GM21528 (cell line): Measurements from ENCODE around the gene GALNT17.
"Not testable (repeated sequence)": the region's sequence is repeated elsewhere in the genome, so short reads cannot be mapped to it uniquely, and the experiment has no call there.

ENCODE experiments used
- ATAC-seq: cut with Tn5 transposase; IDR thresholded peaks from one replicate; pipeline ENCODE4 v1.9.1; 2021; ENCODE audit warnings: mild to moderate bottlenecking, moderate library complexity; ENCODE audit not compliant: unreplicated experiment, low FRiP score

Gene GALNT17

GRCh38 chr7:71707041-71707440 is 575.1 kb downstream of the GALNT17 start:
- no peak for ATAC-seq

DNA sequence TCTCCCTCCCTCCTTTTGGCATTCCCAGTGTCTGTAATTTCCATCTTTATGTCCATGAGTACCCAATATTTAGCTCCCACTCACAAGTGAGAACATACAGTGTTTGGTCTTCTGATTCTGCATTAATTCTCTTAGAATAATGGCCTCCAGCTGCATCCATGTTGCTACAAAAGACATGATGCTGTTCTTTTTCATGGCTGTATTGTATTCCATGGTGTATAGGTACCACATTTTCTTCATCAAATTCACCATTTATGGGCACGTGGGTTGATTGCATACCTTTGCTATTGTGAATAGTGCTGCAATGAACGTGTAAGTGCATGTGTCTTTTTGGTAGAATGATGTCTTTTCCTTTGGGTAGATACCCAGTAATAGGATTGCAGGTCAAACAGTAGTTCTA is 576.8 kb downstream of the GALNT17 start:
- ATAC-seq = no peak

GRCh38 chr7:71710442-71710841 is 578.5 kb downstream of the GALNT17 start:
- no peak for ATAC-seq

DNA sequence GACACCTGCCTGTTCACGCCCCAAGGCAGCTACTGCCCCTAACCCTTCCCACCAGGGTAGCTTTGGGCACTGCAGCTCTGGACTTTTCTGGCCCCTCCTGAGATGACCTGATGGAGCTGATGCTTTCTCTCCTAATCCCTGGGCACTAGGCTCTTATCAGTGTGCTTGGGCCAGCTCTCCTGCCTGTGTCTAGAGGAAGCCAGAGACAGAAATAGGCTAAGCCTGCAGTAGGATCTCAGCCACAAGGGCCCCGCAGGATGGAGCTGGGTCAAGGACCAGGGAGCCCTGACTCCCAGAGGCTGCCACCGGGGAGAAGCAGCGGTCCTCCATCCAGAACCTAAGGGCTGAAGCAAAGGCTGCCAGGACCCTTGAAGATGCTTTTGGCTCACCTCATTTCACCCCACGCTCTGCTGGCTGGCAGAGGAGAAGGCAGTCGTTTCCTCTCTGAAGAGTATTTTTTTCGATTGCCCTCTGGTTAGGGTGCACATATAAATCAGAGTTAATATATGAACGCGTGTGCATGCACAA is 580.8 kb downstream of the GALNT17 start:
- ATAC-seq = no peak

- no peak for ATAC-seq
These were observed 584.7 kb downstream of the GALNT17 start for GRCh38 chr7:71716690-71717089.

- ATAC-seq = no peak
These were observed 586.6 kb downstream of the GALNT17 start for GRCh38 chr7:71718563-71718962.

GRCh38 chr7:71721742-71722141 is 589.8 kb downstream of the GALNT17 start:
- no peak for ATAC-seq

DNA sequence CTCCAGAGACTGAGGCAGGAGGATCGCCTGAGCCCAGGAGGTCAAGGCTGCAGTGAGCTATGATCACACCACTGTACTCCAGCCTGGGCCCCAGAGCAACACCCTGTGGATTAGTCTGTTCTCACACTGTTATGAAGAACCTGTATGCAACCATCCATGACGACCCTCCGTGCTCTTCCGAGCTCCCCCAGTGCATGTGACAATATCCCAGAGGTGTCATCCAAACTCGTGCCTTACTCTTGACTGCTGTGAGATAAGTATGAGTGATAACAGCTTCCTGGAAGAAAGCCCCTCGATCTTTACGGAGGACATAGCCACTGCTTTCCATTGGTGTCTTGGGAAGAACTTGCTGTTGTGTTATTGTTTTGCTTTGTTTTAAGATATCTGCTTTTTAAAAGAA is 591.9 kb downstream of the GALNT17 start:
- ATAC-seq = no peak

DNA sequence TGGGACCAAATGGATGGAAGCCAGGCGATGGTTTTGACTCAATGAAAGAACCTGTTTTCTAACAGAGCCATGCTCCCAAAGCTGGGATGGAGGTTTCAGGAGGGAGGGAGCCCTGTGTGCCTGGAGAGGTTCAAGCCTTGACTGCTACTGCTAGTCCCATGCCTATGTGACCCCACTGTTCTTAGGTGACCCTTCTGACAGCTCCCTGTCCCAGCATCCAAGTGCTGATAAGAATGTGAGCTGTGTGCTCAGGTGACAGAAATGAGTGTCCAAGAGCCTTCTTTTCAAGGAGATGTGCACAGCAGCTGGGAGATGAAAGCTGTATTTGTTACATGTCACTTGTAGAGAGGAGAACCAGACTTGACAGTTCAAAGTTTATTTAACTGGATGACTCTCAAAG is 595.4 kb downstream of the GALNT17 start:
- no peak for ATAC-seq

DNA sequence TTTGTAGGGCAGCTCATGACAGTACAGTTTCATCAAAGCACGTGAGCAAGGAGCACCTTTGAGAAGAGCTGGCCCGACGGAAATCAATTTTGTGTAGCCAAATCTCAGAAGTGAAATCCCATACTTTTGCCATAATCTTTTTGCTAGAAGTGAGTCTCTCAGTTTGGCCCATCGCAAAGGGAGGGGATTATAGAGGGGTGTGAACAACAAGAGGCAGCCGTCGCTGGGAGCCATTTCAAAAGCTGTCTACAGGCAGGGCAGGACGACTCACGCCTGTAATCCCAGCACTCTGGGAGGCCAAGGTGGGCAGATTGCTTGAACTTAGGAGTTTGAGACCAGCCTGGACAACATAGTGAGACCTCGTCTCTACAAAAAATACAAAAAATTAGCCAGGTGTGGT is 599.8 kb downstream of the GALNT17 start:
- no peak for ATAC-seq

DNA sequence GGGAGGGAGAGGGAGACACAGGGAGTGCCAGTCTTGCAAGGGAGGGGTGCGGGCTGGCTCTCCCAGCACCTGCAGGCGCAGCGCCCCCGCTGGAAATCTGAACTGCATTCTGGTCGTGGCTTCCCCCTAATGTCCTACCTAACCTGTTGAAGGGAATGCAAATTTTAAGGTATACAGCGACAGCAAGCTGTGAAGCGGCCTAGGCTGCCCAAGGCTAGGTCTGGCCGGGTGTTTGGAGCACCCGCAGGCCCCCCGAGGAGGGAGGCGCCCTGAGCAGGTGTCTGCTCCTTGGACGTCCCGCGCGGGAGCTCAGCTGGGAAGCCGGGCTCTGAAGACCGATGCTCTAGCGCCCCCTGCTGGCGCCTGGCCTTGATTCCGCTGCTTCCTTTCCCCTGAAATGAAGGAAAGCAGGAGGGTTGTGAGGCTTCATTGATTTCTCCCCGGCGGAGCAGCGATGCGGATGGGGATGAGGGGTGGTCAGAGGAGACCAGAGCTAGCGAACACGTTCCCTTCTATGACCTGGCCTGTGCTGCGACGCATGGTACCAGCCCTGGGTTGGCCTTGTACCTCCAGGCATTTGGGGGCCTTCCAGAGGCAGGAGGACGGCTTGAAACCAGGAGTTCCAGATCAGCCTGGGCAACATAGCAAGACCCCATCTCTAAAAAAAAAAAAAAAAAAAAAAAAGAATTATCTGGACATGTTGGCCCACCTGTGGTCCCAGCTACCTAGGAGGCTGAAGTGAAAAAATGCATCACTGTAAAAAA is 601.3 kb downstream of the GALNT17 start:
- no peak for ATAC-seq

GRCh38 chr7:71735961-71736556 is 604.1 kb downstream of the GALNT17 start:
- no peak for ATAC-seq

GRCh38 chr7:71737931-71738540 is 606.1 kb downstream of the GALNT17 start:
- not testable (repeated sequence) for ATAC-seq

DNA sequence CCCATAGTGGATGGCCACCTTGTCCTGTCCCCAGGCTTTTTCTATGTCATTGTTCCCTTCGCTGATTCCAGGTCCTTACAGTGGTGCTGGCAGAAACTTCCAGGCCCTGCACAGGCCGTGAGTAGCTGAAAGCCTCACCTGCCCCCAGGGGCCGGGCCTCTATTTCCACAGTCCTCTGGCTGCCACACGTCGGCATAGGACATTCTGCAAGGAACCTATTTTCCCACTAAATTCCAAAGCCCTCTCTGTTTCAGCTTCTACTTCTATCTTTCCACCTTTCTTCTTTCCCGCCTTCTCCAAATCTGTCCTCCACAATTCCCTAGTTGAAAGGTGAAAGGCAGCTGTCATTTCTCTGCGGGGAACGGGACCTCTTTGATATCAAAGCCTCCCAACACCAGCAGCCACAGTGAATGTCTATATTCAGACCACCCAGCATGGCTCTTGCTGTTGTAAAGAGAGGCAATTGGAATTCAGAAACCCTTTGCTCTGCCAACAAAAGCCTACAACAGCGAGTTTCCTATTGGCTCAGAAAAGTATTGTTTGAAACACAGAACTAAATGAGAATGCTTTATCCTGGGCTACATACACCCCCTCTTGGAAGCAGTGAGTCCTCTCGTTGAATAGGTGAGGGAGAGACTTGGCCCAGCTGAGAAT is 607.7 kb downstream of the GALNT17 start:
- ATAC-seq = no peak

DNA sequence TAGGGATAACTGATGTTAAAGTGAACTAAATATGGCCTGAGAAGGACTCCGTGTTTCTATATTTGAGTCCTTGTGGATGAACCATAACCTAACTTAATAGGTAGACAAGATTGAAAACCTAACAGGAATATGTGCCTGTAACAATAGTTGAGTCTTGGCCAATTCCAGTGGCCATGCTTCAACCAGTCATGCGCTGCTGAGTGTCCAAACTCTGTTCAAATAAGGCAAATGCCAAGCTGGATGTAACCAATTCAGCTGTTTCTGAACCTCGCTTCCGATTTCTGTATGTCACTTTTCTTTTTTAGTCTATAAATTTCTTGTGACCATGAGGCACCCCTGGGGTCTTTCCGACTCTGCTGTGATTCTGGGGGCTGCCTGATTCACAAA is 608.2 kb downstream of the GALNT17 start:
- no peak for ATAC-seq

GRCh38 chr7:71746006-71746405 is 614.1 kb downstream of the GALNT17 start:
- no peak for ATAC-seq

GRCh38 chr7:71750290-71750689 is 618.3 kb downstream of the GALNT17 start:
- ATAC-seq = no peak

DNA sequence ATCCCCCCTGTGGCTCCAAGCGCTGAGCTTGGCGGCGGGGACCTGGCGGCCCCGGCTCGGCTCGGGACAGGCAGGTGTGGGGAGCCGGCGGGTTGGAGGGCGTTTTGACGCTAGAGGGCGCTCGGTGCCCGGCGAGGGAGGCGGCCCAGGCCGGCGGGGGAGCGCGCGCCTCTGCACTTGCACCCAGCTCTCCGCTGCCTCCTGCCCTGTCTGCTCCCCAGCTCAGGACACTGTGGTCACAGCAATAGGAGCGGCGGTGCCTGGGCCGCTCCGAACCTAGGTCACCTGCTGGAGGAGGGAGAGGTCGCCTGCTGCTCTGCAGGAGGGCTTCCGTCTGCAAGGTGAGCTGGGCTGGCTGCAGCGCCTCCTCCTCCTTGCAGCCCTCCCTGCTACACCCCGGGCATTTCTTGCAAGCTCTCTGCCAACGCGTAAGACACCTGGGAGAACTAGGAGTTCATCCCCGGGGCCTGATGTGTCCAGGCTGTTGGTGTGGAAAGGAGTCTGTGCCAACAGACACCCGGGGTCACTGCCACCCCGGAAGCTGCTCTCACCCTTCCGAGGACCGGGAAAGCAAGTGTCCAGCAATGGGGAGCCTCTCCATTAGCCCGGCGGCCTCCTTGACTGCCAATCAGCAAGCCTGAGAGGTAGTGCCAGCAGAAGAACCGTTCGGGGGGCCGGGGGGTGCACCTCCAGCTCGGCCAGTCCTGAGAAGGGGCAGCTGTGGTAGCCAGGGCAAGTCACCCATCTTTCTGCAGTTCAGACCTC is 620.4 kb downstream of the GALNT17 start:
- ATAC-seq = no peak

DNA sequence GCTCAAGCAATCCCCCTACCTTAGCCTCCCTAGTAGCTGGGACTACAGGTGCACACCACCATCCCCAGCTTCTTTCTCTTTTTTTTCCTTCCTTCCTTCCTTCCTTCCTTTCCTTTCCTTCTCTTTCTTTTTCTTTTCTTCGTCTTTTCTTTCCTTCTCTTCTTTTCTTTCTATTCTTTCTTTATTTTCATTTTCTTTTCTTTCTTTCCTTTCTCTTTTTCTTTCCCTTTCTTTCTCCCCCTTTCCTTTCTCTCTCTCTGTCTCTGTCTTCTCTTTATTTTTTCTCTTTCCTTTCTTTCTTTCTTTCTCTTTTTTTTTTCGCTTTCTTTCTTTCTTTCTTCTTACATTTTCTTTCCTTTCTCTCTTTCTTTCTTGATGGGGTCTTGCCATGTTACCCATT is 621.3 kb downstream of the GALNT17 start:
- ATAC-seq = no peak

GRCh38 chr7:71753956-71754664 is 622.2 kb downstream of the GALNT17 start:
- no peak for ATAC-seq
